Endothelial cell of umbilical vein (primary cell): ENCODE measurements around the gene ADIPOR2.

Experiments used
- CTCF ChIP-seq, 2 donors: IDR thresholded peaks; 1 replicate in 1 of 2; 2 replicates in 1 of 2; pipeline ENCODE4 v1.5.1; 2011; ENCODE audit warnings: low read length in 2 of 2, mild to moderate bottlenecking in 2 of 2, moderate library complexity in 2 of 2, control low read depth in 1 of 2, inconsistent platforms in 1 of 2, low read depth in 1 of 2; ENCODE audit not compliant: insufficient read depth in 1 of 2; ENCODE audit errors: extremely low read depth in 1 of 2
- EZH2 ChIP-seq: IDR thresholded peaks from 2 replicates; pipeline ENCODE4 v1.6.1; 2012; ENCODE audit warnings: borderline replicate concordance, low read depth, mild to moderate bottlenecking, moderate library complexity, low read length, inconsistent platforms; ENCODE audit not compliant: severe bottlenecking
- GATA2 ChIP-seq: IDR thresholded peaks from 2 replicates; pipeline ENCODE4 v1.7.0; 2011; ENCODE audit warnings: low read depth, mild to moderate bottlenecking, moderate library complexity, mixed read lengths, low read length; ENCODE audit not compliant: insufficient read length, insufficient read depth
- MAX ChIP-seq: IDR thresholded peaks from 2 replicates; pipeline ENCODE4 v1.6.1; 2011; ENCODE audit not compliant: insufficient read depth, insufficient read length
- POLR2A ChIP-seq: IDR thresholded peaks from 2 replicates; pipeline ENCODE4 v1.6.1; 2012; ENCODE audit warnings: low read depth, mild to moderate bottlenecking, control low read depth, low read length
- POLR2AphosphoS5 ChIP-seq: IDR thresholded peaks from 2 replicates; pipeline ENCODE4 v1.6.1; 2012; ENCODE audit warnings: low read depth, mild to moderate bottlenecking, control low read depth, low read length, moderate library complexity; ENCODE audit not compliant: insufficient read depth

DNA sequence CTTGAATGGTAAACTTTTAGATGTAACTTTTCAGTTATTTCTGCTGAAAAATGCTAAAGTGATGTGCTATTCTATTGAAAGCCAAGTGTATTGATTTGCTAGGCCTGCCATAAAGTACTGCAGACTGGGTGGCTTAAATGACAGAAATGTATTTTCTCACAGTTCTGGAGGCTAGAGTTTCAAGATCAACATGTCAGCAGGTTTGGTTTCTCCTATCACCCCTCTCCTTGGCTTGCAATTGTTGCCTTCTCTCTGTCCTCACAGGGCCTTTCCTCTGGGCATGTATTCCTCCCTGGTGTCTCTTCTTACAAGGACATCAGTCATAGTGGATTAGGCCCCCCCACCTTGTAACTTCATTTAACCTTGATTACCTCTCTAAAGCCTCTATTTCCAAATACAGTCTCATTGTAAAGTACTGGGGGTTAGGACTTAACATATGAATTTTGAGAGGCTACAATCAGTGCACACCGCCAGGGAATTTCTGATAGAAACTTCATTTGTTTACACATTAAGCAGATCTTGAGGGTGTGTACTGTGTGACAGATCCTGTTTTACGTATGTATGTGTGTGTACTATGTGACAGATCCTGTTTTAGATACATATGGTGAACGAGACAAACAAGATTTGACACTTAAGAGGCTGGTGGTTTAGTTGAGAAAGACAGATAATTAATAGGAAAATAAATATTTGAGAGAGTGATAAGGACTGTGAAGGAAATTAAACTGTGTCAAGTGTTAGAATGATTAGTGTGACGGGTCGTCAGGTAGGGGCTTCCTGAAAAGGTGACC lies 49.5 kb downstream of the ADIPOR2 start:
- TF ChIP-seq CTCF (IDR thresholded peaks at IDR 0.05; ENCODE audit: extremely low read depth in 1 of 2, insufficient read depth in 1 of 2, low read depth in 1 of 2, low read length in 2 of 2), result no peak
- TF ChIP-seq EZH2, result no peak
- TF ChIP-seq POLR2AphosphoS5, result no peak
- TF ChIP-seq POLR2A, result no peak
- TF ChIP-seq MAX, result no peak
- no peak for TF ChIP-seq GATA2
